NCI-H69 (cell line): ENCODE data around the gene RIBC2.
A peak's percentile ranks its signal among the peaks of the same experiment; 100 is the strongest.
"Not testable (repeated sequence)": the region's sequence is repeated elsewhere in the genome, so short reads cannot be mapped to it uniquely, and the experiment has no call there.

Source experiments
- DNase-seq: peaks from one replicate; lab custom pipeline; 2025; lab: John Stamatoyannopoulos, UW

Gene RIBC2

DNA sequence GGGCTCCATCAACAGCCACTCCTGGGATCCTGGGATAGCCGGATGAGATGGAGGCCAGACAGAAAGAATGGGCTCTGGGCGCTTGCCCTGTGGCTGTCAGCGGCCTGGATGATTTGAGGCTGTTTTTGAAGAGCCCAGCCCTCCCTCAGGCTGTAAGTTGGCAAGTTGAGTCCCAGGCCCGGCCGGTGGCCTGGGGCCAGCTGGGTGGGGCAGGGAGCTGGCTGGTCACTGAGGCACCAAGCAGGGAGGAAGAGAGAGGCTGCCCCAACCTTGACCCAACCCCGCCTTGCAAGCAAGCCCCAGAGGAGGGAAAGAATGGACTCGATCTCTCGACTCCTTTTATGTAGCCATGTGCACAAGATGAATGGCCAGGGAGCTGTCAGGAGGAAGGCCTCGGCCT lies 34.9 kb downstream of the RIBC2 start:
- no peak for DNase-seq

DNA sequence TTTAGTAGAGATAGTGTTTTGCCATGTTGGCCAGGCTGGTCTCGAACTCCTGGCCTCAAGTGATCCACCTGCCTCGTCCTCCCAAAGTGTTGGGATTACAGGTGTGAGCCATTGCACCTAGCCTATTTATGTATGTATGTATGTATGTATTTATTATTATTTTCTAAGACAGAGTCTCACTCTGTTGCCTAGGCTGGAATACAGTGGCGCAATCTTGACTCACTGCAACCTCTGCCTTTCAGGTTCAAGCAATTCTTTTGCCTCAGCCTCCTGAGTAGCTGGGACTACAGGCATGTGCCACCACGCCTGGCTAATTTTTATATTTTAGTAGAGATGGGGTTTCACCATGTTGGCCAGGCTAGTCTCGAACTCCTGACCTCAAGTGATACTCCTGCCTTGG lies 35.9 kb downstream of the RIBC2 start:
- not testable (repeated sequence) for DNase-seq

DNA sequence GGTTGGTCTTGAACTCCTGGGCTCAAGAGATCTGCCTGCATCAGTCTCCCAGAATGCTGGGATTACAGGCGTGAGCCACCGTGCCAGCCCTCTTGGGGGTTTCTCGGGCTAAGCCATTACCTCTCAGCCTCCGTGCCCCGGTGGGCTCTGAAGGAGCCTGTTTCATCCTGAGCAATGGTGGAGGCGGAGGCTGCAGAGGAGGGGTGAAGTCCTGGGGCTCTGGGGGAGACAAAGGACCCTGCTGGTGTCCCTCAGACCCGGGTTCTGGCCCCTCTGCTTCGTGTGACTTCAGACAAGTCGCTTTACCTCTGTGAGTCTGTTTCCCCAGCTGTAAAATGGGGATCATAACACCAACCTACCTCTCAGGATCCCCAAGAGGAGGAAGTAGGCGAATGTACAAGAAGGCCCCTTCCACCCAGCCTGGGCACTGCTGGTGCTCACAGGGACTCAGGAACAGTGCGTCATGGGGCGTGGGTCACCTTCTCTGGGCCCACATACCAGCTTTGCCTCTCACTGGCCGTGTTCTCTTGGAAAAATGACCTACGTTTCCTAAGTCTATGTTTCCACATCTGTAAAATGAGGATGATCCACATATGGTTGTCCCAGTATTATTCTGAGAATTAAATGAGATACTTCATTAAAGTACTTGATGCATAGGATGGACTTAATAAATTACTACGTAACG lies 36.8 kb downstream of the RIBC2 start:
- no peak for DNase-seq

DNA sequence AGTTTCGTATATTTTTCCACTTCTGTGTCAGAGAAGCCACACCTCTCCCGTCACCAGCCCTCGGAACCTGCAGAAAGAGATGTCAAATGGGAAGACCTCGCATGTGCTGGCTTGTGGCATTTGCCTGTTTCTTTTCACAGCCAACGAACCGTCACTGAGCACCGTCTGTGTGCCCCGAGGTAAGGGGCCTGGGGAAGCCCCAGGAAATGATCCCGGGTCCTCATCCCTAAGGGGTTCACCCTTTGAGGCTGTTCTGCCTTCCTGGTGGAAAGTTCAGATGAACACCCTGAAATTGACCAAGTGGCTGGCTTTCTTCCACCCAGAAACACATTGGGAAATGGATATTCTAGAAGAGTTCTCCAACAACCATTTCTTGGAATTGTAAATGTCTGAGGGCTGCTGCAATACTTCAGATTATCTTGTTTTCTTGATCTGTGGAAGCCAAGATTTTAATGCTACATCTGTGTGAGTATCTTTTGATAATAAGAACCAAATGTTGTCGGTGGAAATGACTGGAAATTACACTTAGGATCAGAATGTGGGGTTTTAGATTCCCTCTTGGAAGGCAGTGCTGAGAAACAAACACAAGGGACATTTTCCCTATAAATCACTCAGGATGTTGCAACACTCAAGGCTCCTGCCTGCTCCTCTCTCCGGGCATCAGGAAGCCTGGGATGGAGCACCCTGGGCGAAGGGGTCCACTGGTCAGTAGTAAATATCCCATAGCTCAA lies 37.6 kb downstream of the RIBC2 start:
- DNase-seq, result peak; percentile 46

DNA sequence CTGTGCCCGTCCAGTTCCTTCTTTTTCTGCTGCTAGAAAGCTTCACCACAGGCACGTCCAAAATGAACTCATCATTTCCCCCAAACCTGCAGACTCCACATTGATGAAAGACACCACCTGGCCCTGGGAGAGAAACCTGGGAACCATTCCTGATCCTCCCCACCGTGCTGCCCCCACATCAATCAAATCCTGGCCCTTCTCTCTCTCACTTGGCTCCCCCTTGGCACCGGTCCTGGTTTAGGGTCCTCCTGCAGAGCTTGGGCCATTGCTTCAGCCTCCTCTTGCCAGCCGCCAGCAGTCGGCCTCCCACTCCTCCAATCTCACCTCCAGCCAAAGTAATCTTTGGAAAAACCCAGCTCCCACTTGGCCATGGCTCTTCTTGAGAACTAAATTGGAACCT lies 38.5 kb downstream of the RIBC2 start:
- peak; percentile 35 for DNase-seq

DNA sequence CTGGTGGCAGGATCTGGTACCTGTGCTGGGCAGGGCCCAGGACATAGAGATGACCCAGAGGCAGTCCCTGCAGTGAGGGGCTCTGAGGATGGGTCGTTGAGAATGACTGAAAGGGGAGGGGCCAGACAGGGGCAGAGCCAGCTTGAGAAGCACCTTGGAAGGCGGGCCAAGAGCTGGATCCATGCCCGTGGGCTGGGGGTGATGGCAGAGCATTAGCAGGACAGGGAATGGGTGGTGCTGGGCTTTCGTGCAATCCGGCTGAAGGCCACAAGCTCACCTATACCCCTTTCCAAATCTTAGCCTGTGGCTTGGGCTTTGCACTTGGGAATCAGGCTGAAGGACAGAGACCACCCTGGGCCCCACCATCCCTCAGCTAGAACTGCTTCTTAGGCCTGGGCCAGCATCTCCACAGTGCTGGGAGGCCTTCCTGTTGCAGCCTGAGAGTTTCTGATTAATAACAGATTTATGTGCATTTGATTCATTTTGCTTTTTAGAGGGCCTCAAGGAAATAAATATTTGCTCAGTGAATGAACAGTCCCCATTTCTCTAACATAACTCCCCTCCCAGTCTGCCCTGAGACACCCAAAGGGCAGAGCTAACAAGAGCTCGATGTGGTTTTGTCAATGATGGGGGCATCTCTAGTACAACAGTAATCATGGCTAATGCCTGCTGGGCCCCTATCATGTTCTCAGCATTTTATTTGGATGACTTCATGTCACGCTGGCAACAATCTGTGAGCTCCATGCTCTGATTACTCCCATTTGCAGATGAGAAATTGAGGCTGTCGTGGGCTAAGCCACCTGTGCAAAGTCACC lies 39.3 kb downstream of the RIBC2 start:
- peak; percentile 94 for DNase-seq

DNA sequence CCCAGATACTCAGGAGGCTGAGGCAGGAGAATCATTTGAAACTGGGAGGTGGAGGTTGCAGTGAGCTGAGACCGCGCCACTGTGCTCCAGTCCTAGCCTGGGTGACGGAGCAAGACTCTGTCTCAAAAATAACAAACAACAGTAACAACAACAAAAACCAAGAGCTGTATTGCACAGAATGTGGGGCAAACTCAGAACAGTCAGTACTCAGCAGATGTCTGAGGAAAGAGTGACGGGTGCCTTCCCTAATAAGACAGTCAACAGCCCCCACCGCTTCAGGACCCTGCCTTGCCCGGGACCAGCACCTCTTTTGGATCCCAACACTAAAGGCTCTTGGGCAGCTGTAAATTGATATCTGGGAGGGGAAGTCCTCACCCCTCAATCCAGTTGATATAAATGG lies 40.3 kb downstream of the RIBC2 start:
- DNase-seq, result no peak

DNA sequence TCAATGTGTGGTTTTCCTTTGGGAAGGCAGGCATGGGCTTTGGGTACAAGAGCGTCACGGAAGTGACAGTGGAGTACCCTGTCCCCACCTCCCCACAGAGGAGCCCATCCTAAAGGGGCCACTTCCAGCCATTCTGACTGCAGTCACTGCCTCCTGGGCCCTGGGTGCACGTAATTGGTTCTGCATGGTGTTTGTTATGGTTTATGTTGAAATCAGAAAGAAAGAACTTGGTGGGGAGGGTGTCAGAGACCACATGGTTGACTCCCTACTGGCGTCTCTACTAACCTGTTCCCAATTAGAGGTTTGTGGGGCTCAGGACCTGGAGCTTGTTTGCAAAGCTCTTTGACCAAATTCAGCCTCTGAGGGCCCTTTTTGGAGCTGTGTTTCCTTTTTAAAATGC lies 40.8 kb downstream of the RIBC2 start:
- DNase-seq, result no peak

DNA sequence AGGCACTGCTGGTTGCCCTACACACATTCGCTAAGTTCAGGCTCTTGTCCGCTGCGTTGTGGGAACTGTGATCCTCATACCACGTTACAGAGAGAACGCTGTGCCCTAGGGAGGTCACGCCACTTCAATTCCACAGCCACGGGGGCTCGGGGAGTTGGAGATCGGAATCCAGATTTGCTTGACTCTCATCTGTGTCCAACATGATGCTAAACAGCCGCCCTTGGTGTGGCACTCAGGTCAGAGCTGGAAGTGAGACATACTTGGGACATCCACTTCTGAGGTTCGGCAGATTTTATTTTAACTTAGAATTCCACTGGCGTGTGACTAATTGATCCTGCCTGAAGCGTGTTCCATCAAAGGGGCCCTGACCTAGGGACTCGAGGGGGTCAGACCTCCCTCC lies 41.7 kb downstream of the RIBC2 start:
- DNase-seq, result no peak

DNA sequence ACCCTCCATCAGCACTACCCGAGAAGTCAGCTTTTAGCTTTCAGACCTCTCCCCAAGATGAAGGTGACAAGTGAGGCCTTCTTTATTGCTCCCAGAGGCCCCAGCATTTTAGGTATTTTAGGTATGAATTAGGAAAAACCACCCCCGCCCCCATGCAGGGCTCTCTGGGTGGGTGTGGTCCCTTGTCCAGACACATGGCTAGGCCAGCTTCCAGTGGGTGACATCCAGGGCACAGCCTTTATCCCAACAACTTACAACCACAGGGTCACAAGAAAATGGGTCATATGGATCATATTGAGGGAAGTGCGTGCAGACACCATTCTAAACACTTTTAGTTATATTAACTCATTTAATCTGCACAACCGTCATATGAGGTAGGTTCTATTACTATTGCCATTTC lies 42.1 kb downstream of the RIBC2 start:
- DNase-seq, result no peak

DNA sequence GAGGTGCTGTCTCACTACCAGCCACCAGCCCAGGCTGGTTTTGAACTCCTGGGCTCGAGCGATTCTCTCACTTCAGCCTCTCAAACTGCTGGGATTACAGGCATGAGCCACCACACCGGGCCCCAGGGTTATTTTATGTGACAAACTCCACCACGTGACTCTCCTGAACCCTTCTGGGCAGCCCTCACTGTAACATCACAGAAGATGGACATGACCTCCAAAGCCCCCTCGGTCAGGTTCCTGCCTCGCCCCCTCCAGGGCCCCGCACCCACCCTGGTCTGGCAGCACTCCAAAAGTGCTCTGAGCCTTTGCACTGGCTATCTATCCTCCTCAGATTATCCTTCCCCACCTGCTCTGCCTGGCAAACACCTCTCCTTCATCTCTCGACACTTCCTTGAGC lies 43.3 kb downstream of the RIBC2 start:
- DNase-seq, result no peak

DNA sequence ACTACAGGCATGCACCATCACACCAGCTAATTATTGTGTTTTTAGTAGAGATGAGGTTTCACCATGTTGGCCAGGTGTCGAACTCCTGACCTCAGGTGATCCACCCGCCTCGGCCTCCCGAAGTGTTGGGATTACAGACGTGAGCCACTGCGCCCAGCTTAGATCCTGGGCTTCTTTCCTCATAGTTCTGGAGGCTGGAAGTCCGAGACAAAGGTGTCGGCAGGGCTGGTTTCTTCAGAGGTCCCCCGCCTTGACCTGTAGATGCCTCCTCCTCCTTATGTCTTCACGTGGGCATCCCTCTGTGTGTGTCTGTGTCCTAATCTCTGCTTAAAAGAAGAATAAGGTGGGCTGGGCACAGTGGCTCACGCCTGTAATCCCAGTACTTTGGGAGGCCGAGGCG lies 45.0 kb downstream of the RIBC2 start:
- no peak for DNase-seq

DNA sequence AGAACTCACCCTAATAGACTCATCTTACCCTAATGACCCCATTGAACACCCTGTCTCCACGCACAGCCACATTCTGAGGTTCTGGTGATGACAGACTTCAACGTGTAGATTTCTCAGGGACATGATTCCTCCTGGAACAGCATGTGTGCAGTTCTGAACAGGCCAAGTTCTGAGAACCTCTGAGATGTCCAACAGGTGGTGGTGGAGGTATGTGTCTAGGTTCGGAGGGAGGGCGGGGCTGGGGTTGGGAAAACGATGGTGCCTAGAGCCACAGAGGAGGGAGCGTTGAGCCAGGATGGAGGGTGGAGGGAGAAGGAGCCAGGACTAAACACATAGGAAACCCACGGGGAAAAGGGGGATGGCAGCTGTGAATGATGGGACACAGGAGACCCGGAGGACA lies 45.7 kb downstream of the RIBC2 start:
- no peak for DNase-seq

DNA sequence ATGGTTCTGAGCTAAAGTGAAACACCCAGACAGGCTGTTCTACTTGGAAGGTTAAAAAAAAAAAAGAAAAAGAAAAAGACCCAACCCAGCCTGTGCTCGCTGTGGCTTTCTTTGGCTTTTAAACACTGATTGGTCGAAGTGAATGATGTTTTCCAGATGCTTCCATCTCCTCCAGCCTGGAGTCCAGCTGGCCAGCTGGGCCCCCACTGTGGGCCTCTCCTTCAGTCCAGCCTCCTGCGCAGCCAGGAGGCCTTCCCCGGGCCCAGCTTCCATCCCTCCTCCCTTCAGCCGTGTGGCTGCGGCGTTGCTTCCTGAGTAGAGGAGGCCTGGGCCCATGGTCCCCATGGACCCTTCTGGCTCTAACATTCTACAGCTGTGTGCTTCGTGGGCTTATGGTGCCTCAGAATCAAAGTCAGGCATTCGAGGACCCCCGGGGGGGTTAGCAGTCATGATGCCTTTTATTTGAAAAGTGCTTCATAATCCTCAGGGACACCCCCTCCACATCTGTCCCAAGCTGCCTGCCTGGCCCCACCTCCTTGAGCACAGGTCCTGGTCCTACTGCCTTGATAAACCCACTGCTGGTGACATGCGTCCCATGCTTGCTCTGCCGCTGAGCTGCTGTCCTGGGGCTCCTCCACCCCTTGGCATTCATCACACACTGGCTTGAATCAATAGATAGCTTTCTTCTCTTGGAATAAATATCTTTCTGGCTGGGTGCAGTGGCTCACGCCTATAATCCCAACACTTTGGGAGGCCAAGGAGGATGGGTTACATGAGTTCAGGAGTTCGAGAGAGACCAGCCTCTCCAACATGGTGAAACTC lies 47.0 kb downstream of the RIBC2 start:
- no peak for DNase-seq

DNA sequence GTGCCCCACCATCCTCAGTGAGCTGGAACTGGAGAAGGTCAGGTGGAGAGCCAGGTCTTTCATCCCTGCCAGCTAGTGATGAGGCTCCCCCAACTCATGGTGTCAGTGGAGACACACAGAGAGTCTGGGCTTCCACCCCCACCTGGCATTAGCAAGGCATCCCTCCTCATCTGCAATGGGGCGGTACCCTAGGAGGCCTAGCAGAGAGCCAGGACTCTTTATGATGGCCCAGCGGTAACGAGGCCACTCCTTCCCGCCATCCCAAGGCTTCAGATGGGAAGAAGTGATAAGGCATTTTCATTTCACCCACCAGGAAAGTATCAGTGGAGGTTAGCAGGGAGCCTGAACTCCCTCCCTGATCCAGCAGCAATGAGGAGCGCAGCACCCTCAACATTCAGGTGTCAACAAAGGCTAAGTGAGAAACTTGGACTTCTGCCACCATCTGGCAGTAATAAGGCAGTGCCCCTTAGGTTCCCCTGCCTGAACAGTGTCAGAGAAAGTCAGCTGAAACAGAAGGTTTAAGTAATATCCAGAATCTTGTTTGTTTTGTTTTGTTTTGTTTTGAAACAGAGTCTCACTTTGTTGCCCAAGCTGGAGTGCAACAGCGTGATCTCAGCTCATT lies 48.7 kb downstream of the RIBC2 start:
- peak; percentile 62 for DNase-seq

DNA sequence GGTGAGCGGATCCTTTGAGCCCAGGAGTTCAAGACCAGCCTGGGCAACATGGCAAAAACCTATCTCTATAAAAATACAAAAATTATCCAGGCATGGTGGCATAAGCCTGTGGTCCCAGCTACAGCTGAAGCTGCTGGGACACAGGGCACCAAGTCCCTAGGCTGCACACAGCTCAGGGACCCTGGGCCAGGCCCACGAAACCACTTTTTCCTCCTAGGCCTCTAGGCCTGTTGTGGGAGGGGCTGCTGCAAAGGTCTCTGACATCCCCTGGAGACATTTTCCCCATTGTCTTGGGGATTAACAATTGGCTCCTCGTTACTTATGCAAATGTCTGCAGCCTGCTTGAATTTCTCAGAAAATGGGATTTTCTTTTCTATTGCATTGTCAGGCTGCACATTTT lies 50.2 kb downstream of the RIBC2 start:
- not testable (repeated sequence) for DNase-seq

DNA sequence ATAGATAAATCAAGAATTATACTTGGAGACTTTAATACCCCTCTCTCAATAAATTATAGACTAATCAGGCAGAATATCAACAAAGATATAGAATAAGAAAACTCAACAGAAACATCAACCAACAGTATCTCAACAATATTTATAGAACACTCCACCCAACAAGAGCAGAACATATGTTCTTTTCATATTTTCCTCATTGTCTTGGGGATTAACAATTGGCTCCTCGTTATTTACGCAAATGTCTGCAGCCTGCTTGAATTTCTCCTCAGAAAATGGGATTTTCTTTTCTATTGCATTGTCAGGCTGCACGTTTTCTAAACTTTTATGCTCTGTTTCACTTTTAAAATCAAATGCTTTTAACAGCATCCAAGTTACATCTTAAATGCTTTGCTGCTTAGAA lies 52.1 kb downstream of the RIBC2 start:
- no peak for DNase-seq

DNA sequence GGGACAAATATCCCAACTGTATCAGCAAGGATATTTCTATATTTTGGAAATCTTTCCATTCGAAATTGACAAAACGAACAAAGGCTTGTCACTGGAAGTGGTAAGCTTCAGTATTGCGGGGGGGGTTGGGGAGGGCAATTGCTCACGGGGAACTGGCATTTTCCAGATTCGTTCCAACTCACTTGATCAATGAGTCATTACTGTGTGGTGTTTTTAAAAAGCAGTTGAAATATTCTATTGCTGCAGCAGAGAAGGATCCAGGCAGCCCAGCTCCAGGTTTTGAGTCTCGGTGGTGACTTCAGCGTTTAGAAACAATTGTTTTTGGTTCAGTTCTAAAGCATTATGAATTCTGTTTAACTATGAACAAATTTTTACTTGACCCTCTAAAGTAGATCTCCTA lies 55.4 kb downstream of the RIBC2 start:
- DNase-seq, result no peak

DNA sequence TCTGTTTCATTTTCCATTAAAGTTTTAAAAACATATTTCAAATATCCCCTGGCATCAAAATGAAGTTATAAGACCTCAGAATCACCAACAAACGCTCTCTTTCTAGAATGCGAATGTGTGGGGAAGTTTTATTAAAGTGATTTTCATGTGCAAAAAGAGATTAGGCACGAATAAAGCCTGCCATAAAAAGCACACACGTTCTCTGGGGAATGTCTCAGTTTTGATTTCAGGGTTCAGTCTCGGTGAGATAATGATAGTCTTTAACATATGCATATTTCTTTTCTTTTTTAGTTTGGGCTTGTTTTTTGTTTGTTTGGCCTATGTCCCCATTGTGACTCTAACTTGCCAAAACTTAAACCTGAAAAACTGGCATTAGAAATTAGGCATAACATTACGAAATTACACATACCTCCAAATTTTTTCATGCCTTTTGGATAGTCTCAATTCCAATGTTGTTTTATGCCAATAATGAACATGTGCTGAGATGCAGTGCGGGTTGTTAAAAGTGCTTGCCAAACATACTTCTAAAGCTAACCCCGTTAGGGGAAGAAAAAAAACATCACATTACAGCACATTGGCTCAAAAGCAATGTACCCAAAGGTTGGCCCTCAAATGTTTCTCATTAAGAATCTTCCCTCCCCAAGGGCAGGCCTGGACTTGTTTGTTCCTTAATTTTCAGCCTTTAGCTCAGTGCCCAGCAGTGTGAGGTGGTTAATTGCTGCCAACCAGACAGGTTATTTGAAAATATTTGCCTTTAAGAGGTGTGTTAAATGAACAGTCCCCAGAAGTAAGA lies 56.0 kb downstream of the RIBC2 start:
- peak; percentile 98 for DNase-seq

DNA sequence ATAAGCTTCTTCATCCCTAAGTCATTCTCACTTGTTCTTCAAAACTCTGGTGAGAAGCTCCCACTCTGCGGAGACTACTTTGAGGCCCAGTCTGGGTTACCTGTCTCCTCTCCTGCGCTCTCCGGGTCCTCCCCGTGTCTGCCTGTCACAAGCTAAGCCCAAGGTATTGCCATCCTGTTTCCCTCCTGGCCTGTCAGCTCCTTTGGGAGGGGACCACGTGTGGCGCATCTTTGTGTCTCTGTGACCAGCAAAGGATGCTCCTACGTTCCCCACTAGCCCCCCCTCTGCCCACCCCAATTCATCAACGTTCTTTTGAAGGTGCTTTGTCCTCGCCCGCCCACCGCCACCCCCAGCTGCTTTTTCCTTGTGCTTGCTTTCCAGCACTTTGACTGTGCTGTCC lies 57.4 kb downstream of the RIBC2 start:
- no peak for DNase-seq

DNA sequence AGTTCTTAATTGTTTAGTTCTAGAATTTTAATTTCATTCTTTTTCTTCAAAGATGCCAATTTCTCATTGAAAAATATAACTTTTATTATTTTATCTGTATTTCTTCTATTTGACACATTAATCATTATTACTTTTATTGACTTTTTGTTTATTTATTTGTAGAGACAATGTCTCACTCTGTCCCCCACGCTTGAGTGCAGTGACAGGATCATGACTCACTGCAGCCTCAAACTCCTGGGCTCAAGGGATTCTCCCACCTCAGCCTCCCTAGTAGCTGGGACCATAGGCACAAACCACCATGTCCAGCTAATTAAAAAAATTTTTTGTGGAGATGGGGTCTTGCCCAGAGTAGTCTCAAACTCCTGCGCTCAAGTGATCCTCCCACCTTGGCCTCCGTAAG lies 58.9 kb downstream of the RIBC2 start:
- DNase-seq, result no peak
